ENCODE data around the gene PLXNA4. TPM values are rescaled to one million over a fixed set of nuclear protein-coding genes. Genes with fewer than 3 reads are reported as not detected.
A peak's percentile ranks its signal among the peaks of the same experiment; 100 is the strongest.

Gene PLXNA4
- total and polyA plus RNA-seq, 2 experiments from 2014 or later = 0.08 to 0.80 TPM

DNA sequence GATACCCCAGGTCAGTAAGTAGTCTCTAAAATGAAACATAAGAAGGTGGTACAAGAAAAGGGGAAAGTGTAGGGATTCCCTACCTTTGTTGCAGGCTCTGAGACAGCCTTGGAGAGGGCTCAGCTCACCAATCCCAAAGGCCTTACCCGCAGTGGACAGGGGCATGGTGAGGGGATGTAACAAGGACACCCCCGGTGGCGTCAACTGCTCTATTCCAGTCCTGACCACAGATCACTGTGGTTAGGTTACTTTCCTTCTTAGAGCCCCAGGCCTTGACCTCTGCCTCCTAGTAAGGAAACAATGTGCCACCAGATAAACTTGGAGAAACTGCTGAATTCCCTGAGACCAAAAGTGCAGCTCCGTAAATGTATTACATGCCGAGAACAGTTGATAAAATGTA lies 17.5 kb downstream of the PLXNA4 start:
- no peaks in the 10 kb centered on the region for H3K4me1 ChIP-seq (ENCODE audit: insufficient read depth)
- Mint-ChIP-seq H3K36me3 (ENCODE audit: low read depth) (no peaks in the 10 kb centered on the region), H3K4me3 (no peak overlapping the region), H3K9me3 (no peaks in the 10 kb centered on the region; the same call in 2 of the 3 replicates), H3K4me1 (no peaks in the 10 kb centered on the region), H3K27me3 (ENCODE audit: insufficient read depth, low read depth, poor library complexity) (peaks cover 14% of the 10 kb centered on the region), H3K27ac (no peak overlapping the region)
- H3F3A ChIP-seq (replicated peaks; ENCODE audit: low read depth) = no peaks in the 10 kb centered on the region
- no peaks in the 10 kb centered on the region for H3K79me2 ChIP-seq (replicated peaks; ENCODE audit: insufficient read depth)
- no peak overlapping the region for H3K27ac ChIP-seq (ENCODE audit: low read depth)
- no peak for TF ChIP-seq EZH2 (IDR thresholded peaks at IDR 0.05; ENCODE audit: low read depth, unreplicated experiment)
- no peak for TF ChIP-seq STAT1 (IDR thresholded peaks at IDR 0.05; ENCODE audit: unreplicated experiment)
- peak in 1 of 2 experiments; percentile 25; a peak in 1 of 4 replicates for TF ChIP-seq CTCF (conservative IDR thresholded peaks at IDR 0.05; ENCODE audit: low read depth in 2 of 2)
- H2AFZ ChIP-seq = no peak overlapping the region
- H3K4me2 ChIP-seq = no peak overlapping the region
- no peak overlapping the region for H3K4me3 ChIP-seq
- H3K36me3 ChIP-seq (ENCODE audit: insufficient read depth) = no peaks in the 10 kb centered on the region
- DNase-seq (ENCODE audit: low spot score) (no peak), ATAC-seq (peak; percentile 62)
- H3K9me2 ChIP-seq (ENCODE audit: insufficient read depth) = 0 out of 2 replicates have a peak, but pooled peaks cover 4% of the 10 kb centered on the region
- peaks cover 6% of the 10 kb centered on the region; the same call in 1 of the 2 replicates for H3K27me3 ChIP-seq (ENCODE audit: insufficient read depth)
- no peaks in the 10 kb centered on the region for H4K20me1 ChIP-seq (replicated peaks; ENCODE audit: insufficient read depth)

DNA sequence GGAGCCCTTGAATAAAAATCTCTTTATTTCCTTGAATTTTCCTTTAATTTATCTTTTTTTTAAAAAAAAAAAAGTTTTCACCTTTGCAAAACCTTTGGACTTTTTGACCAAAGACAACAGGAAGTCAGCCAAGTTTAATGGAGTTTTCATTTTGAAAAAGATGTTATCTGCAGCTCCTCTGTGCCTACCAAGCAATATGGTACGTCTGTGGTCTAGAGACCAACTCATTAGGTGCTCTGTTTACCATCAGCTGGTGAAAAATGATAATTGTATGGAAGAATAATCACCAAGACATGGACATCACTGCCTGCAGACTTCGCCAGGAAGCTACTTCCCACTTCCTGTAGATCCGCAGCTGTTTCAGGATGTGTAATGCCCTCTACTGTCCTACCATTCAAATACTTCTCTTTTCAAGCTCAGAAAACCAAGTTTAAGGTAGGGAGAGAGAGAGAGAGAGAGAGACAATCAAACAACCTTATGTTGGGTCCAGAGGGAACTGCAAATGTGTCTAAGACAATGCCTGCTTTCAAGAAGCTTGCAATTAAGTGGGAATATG lies 18.7 kb downstream of the PLXNA4 start:
- Histone ChIP-seq H3F3A (replicated peaks; ENCODE audit: low read depth) (no peaks in the 10 kb centered on the region), H3K27ac (ENCODE audit: low read depth) (no peak overlapping the region), H3K9me2 (ENCODE audit: insufficient read depth) (0 out of 2 replicates have a peak, but pooled peaks cover 4% of the 10 kb centered on the region), H3K4me2 (no peak overlapping the region), H3K36me3 (ENCODE audit: insufficient read depth) (no peaks in the 10 kb centered on the region), H4K20me1 (replicated peaks; ENCODE audit: insufficient read depth) (no peaks in the 10 kb centered on the region), H3K4me3 (no peak overlapping the region), H2AFZ (no peak overlapping the region), H3K79me2 (replicated peaks; ENCODE audit: insufficient read depth) (no peaks in the 10 kb centered on the region), H3K27me3 (ENCODE audit: insufficient read depth) (peaks cover 6% of the 10 kb centered on the region; the same call in 1 of the 2 replicates), H3K4me1 (ENCODE audit: insufficient read depth) (no peaks in the 10 kb centered on the region)
- no peaks in the 10 kb centered on the region for H3K36me3 Mint-ChIP-seq (ENCODE audit: low read depth)
- H3K4me1 Mint-ChIP-seq = no peaks in the 10 kb centered on the region
- no peaks in the 10 kb centered on the region; the same call in 2 of the 3 replicates for H3K9me3 Mint-ChIP-seq
- ATAC-seq (peak; percentile 42; the same call in 2 of the 3 replicates), DNase-seq (ENCODE audit: low spot score) (peak; percentile 47)
- H3K4me3 Mint-ChIP-seq = no peak overlapping the region
- no peak overlapping the region for H3K27ac Mint-ChIP-seq
- TF ChIP-seq NANOG (IDR thresholded peaks at IDR 0.05; ENCODE audit: borderline replicate concordance) = no peak
- TF ChIP-seq ZNF462 (CRISPR knock-in tag; IDR thresholded peaks at IDR 0.05) = no peak
- TF ChIP-seq STAT1 (IDR thresholded peaks at IDR 0.05; ENCODE audit: unreplicated experiment) = no peak
- peak; percentile 43 to 71 for TF ChIP-seq CTCF (conservative IDR thresholded peaks at IDR 0.05; ENCODE audit: low read depth in 2 of 2)
- TF ChIP-seq JUNB (IDR thresholded peaks at IDR 0.05; ENCODE audit: unreplicated experiment) = no peak
- TF ChIP-seq POLR2AphosphoS5 (IDR thresholded peaks at IDR 0.05; ENCODE audit: low read depth) = no peak
- H3K27me3 Mint-ChIP-seq (ENCODE audit: insufficient read depth, low read depth, poor library complexity) = peaks cover 14% of the 10 kb centered on the region

Measured in GM23338 (cell line).